Stimulated activated naive CD8-positive, alpha-beta T cell treated with anti-CD3 and anti-CD28 coated beads, Interleukin-15, Interleukin-2, amounts not matched to agents 100 U/mL and 50 U/mL, for 24 hours (primary cell): ENCODE data around the gene CCBE1.

Experiments used
- ATAC-seq: fragments of 150-1000 bp; cut with Tn5 transposase; one replicate; pipeline ENCODE4 v1.10.0; 2021
- DNase-seq: peaks from one replicate; pipeline ENCODE4 v3.0.0; 2021

The CCBE1 gene

DNA sequence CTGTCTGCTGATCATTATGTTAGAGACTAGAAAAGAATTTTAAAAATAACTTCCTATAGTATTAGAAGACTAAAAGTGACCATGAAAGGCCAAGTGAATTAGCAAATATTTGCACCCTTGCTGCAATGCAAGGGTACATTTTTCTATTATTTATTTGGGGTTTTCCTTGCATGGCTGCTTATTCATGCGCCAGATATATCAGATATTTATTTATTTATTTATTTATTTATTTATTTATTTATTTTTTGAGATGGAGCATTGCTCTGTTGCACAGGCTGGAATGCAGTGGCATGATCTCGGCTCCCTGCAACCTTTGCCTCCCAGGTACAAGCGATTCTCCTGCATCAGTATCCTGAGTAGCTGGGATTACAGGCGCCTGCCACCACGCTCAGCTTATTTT lies 211.8 kb downstream of the CCBE1 start:
- ATAC-seq: no peak
- no peak for DNase-seq

DNA sequence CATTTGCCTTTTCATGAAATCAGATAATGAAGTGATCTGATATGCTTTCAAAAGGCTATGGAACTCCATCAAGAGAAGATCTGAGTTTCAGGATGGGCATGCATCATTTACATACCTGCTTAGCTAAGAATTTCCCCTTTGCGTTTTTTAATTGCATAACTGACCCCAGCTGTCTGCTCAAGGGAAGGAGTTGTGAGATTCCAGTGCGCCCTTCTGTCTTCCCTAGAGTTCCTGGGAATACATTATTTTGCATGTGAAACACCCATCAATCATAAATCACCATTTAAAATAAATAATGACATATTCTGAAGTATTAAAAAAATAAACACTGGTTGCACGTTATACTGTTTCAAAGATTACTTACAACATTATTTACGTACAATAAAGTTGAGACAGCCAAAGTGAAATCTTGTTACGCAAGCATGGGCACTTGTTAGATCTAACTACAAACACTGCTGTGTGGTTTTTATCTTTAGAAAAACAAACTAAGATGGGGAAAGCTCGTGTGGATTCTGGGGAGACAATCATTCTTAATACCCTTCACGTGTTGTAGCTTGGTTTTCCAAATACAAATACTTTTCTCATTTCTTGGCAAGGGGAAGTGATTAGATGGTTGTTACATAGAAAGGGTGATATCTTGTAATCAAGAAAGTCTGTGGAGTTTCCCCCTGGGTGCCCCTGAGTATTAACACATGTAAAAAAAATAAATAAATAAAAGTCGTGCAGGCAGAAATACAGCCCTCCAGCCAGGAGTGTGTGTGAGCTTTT lies 212.5 kb downstream of the CCBE1 start:
- DNase-seq: no peak
- ATAC-seq: no peak

DNA sequence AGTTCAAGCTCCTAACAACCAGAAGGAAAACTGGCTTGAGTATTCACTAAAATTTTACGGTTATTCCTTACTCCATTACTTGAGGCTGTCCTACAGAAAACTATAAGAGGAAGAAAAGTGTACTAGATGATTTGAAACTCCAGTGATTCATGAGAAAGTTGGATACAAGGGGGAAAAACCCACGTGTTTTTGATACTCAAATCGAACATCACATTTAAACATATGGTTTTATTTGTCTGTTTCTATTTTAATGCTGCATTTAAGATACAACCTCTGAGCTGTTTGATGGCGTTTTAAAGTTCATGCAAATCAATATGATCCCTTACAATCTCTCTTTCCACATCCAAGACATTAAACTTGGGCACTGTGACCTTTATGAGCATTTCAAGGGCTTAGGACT lies 213.1 kb downstream of the CCBE1 start:
- no peak for ATAC-seq
- DNase-seq: no peak

DNA sequence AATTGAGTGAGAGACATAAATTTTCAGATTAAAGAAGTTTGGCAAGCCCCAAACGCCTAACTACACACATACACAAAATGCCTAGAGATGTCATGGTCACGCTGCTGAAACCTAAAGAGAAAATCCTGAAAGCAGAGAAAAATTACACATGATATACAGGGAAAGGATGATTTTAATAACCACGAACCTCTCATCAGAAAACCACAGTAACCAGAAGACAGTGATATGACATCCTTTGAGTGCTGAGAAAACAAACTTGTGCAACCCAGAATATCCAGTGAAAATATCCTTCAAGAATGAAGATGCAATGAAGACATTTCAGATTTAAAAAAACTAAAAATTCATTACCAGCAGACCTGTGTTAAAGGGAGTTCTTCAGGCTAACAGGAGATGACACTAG lies 215.8 kb downstream of the CCBE1 start:
- DNase-seq (no peak), ATAC-seq (no peak)

DNA sequence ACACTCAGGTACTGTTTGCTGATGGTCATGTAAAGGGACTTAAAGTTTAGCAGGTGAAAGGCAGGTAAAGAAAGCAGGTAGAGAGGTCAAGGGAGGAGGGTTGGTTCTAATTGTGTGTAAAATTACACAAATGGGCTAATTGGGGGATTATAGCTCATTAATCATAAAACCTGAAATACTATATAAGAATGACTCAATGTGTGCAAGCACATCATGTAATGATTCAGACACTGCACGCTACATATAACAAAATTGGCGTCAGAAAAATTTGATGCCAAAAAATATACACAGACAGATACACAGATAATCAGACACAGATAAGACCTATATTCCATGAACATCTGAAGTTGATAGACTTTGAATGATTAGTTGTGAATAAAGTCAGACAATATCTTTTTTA lies 217.4 kb downstream of the CCBE1 start:
- ATAC-seq: no peak

DNA sequence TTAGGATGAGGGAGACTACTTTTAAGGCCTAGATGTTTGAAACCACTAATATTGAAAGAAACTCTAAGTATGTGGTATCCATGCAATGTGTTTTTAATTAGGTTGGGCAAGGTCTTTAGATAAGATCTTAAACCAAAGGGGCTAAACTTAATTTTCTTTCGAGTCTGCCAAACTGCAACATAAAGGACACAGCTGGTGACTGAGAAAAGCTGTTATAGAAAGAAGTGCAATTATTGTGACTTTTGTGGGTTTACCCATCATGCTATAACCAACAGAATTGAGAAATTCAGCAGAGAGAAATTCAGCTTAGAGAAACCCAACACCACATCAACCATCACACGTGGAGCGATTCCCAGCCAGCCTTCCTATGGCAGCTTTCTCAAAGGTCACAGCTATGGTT lies 218.6 kb downstream of the CCBE1 start:
- ATAC-seq: no peak
- no peak for DNase-seq

More for the DNA sequence above, 217.4 kb downstream of the CCBE1 start:
- DNase-seq: no peak

DNA sequence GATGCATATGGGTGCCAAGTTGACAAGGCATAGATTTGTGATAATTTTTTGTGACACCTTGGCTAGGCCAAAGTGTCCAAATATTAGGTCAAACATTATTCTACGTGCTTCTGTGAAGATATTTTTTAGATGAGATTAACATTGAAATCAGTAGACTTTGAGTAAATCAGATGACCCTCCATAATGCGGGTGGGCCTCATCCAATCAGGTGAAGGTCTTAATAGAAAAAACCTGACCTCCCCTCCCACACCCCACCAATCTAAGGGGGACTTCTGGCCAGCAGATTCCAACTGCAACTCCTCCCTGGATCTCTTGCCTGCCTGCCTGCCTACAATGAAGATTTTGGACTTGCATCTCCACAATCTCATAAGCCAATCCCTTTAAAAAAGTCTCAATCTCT lies 219.4 kb downstream of the CCBE1 start:
- DNase-seq (no peak), ATAC-seq (no peak)

DNA sequence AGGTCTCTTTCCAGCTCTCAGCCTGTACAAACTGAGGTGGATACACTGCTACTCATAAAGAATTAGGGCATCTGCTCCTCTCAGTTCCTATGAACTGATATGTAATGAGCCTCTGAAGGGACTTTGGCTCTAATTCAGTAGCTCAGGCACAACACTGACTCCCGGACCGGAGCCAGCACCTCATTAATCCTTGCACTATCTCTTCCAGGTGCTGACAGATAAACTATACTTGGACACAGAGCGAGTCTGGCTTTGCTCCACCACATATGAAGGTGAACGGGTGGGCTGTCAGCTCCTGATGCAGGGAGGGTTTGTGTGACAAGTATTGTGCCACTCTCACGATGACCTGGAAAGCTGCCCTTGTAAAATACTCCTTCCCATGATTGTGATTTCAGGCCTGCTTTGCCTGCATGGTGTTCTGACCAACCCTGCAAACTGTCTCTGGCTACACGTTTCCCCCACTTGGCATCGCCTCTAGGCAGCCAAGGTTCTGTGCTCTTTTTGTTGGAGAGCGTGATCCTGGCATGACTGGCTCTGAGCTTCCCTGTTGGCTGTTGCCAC lies 226.6 kb downstream of the CCBE1 start:
- DNase-seq: no peak
- no peak for ATAC-seq

DNA sequence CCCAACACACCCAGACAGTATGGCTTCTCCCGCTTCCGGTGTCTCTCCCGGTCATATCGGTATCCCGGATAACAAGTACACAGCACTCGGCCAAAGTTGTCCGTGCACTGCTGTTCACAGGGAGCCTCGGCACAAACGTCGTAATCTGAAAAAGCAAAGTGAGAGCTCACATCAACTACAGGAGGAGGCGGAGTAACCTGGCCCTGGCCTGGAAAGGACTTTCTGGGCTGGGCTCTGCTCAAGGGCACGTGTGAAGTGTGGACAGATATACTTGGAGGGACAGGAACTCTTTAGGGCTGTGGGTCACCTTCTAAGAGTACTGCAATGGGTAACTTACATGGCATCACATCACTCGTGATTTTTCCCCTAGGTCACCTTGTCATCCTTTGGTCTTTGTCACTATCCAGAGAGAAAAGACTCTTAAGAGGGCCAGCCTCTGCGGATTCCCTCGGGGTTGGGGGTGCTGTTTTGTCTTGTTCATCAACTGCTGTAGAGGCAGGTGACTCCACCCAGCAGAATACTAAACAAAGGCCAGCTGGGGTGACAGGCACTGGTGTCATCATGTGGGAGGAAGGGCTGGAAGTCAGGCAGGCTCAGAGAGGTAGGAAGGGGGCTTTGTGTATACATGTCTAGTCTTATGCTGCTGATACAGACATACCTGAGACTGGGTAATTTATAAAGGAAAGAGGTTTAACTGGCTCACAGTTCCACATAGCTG lies 227.6 kb downstream of the CCBE1 start:
- ATAC-seq: no peak

DNA sequence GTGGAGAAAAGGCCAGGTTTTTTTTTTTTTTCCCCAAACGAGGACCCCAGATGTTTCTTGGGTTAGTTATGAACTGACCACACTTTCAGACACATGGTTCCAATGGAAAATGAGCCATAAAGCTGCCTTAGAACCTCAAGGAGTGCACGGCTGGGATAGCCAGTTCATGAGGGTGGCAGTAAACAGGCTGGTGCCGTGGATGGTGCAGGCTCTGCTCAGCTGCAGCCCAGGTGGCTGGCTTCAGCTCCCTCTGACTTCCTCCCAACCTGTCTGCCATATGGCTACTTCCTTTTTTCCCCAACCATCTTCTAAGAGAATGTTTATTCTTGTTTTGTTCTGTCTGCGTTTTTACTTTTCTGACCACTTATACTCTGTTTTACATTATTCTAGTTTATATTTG lies 228.4 kb downstream of the CCBE1 start:
- no peak for DNase-seq
- no peak for ATAC-seq

More for the DNA sequence above, 227.6 kb downstream of the CCBE1 start:
- DNase-seq: no peak

DNA sequence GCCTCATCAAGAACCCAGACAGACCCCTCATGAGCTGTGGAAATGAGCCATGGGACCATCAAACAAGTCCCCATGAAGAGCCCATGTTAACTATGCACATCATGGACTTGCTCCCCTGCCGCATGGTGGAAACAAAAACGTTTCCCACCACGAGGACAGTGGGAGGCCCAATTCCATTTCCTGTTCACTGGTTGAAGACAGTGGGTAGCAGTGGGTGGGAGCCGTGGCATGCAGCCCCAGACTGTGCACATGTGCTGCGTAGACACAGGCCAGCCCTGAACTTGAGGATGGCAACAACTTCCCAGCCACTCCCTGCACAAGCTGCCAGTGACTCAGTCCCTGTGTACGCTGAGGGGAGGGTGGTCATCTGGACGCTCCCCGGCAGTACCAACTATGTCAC lies 229.7 kb downstream of the CCBE1 start:
- DNase-seq (no peak), ATAC-seq (no peak)

DNA sequence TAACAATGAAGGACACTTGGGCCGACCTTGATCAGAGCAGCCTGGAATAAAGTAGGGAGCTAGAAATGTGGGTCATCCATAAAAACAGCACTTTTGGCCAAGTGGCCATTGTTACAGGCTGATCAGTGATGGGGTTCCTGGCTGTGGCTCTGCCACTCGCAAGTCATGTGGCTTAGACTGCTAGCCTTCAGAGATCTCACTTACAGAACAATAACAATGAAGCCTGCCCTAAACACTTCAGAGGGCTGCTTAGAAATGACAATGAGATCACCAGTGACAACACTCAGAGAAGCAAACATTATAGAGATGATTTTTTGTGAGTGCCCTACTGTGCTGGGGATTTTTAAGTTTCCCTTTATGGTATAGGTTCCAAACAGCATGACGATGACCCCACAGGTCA lies 230.2 kb downstream of the CCBE1 start:
- no peak for ATAC-seq
- DNase-seq: no peak

DNA sequence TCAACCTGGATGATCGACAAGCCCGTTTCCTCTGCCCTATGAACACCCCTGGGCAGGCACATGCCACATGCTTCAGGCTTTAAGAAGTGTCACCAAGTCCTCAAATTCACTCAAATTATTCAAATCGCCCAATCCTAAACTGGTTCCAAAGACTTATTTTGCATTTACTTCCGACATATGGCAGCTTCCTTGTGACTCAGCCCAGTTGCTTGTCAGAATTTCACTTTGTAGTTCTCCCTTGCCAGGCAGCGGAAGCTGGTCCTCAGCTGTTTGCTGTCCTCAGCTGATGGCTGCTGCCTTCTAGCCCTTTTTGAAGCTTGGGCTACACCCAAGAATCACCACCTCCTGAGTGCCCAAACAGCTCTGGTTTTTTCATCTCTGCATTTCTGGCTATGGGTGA lies 232.7 kb downstream of the CCBE1 start:
- DNase-seq: no peak
- ATAC-seq: no peak

DNA sequence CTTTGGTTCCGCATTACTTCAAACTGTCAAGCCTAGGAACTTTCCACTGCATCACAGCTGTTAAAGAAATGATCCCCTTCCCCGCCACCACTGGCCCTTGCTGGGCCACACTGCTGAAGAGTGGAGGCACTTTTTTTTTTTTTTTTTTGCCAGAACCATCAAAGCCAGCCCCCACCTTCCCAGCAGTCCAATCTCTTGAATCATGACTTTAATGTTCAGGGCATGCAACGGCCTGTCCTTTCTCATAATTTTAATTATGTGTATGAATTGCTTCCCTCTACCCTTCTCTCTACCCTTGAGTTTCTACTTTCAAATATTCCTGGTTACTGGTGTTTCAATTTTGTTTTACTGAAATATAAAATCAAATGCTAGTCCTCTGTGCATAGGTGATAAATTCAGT lies 236.1 kb downstream of the CCBE1 start:
- ATAC-seq (no peak), DNase-seq (no peak)

DNA sequence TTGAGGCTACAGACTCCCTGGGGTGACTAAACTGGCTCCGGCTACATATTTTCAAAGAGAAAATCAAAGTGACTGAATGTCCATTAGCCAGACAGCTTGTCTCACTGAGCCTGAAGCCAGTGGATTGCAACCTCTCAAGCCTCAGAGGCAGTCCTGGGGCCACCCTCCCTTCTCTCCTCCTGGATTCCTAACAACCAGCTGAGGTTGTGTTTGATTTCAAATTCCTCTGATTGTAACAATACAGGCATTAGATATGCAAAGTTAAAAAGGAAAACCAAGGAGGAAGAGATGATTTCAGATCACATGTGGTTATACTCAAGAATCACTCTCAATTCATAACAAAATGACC lies 237.2 kb downstream of the CCBE1 start:
- DNase-seq: no peak
- no peak for ATAC-seq

DNA sequence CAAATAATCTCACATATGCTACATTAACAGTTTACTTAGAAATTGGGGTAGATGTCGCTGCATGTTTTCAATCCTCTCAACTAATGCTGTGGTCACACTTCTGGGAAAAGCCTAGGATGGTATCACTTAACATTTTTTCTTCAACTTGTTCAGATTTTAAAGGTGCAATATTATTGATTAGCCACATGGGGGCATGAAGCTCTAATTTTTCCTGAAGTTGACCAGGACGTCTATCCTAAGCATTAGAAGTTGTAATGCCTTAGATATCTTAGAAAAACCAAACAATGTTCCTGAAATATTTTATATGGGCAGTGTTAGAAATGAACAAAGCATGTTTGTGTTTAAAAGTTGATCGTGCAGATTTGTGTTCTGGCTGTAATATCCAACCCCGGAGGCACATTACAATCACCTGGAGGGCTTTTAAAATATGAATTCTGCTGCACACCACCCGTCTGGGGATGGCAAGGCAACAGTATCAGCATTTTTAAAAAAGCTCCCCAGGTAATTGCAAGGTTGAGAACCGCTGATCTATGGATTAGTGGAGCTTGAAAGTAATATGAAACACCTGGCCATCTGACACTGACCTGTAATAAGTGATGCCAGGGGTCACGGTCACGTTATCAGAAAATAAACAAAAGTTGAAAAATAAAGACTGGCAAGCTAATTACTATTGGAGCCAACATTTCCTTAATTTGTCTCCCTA lies 237.7 kb downstream of the CCBE1 start:
- no peak for DNase-seq
- no peak for ATAC-seq

DNA sequence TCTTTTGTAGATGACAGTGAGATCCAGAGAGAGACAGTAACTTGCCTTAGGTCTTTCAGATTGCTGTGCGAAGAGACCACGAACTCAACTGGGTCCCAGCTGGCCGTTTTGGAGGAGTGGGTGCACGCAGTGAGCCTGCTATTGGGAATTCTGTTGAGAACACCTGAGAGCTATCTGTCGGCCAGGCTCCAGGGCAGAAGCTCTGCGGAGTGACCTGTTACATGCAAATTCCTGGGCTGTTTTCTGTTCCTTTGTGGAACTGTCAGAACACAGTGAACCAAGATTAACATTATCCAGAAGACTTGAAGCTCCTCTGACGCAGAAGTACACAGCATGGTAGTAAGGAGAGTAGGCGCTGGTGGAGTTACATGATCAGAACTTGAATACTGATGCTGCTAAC lies 238.6 kb downstream of the CCBE1 start:
- no peak for DNase-seq
- ATAC-seq: no peak

DNA sequence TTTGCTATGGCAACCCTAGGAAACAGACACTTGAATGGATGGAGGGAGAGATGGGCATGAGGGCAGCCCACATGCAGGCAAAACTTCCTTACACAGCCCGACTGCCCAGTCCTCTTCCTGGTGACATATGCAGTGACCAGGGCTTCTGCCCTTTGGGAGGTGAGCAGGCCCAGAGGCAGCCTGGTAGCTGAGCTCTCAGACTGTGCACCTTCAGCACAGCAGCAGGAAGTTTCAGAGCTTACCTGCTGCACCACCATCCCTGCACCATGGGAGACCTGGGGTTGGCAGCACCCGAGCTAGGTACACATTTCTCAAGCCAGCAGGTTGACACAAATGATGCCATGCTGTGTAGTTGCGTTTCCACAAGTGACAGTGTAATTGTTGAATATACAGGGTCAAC lies 240.6 kb downstream of the CCBE1 start:
- no peak for DNase-seq
- no peak for ATAC-seq

DNA sequence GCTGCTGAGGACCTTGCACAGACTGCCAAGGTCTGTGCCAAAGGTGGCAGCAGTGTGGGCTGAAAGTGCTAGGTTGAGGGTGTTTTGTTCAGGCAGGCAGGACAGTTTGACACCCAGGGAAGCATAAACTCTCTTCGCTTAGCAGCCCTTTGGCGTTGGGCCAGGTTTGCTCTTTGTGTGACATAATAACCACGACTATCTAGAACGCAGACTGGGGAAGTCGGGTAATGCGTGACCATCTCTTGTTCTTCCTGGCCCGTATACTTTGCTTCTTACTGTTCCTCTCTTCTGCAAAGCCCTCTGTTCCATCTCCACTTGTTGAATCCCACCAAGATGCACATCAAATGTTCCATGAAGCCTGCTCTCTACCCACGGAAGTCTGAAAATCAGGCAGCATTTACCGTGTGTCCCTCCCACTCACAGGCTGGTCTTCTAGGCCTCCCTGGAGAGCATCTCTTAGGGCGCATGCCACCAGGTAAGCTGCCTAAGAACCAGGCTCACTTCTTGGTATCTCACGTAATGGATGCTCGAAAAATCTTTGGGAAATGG lies 241.4 kb downstream of the CCBE1 start:
- no peak for ATAC-seq
- no peak for DNase-seq

DNA sequence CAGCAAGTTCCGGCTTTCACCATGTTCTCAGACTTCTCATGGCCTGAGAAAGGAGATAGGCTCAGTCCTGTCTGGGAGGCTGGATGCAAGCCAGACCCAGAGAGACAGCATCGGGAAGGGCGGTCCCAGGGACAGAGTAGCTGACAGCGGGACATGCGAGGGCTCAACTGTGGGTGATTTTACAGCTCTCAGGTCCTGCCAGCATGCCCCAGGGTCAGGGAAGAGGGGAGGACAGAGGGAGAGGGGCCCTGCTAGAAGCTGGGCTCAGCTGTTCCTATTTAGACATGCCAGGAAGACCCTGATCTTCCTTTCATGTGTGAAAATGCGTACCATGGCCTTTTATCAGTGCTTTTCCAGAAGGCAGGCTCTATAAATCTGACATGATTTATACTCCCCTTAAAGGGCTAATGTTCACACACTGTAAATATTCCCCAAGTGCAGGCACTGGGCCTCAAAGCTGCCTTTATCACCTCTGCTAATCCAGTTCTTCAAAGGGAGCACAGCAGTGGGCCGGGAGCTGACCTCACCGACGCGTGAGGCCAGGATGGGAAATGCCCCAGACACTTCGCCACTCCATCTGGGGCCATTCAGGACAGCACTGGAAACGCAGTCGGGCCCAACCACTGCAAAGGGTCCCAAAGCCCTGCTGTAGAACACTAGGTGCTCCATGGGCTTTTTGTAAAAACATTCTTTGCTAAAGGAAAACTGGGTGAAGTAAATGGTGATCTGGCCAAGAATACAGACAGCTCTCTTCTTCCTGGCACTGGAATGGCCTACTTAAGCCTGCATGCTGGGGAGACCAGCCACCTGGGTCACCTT lies 242.1 kb downstream of the CCBE1 start:
- DNase-seq (no peak), ATAC-seq (no peak)

DNA sequence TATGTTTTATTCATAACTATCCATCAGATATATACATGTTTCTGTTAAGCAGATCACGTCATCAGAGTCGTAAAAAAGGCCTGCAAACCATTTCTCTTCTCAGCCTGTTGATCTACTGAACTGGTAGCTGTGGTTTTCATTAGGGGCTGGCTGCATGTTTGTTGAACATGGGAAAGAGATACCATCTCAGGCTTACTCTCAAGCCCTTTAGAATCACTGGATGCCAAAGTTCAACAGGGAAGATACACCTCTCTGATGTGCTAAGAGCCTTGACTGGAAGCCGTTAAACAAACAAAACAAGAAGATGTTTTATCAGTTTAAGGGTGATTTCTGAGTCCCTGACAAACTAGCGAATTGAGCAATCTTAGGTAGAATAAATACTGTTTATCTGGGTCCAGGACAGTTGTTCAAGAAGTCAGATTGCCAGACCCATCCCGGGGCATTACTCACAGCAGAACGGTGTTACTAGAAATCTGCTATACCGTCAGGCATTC lies 243.7 kb downstream of the CCBE1 start:
- DNase-seq: no peak
- no peak for ATAC-seq

DNA sequence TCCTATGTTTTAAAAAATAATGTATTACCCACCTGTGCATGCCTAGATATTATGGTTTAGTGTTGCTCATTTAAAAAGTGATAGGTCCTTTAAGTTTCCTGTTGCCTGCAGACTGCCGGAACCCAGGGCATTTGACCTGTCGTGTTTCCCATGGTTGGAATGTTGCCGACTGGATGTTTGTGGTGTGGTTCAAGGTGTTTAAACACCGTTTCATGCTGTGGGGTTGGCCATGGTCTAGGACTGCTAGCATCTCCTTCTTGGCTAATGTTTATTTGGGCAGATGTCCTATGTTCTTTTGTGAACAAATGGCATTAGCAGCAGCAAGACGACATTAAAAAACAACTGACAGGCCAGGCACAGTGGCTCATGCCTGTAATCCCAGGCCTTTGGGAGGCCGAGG lies 245.3 kb downstream of the CCBE1 start:
- DNase-seq (no peak), ATAC-seq (no peak)
